H1 (cell line): Measurements from ENCODE around the gene ST3GAL3. TPM values are rescaled to one million over a fixed set of nuclear protein-coding genes. Genes with fewer than 3 reads are reported as not detected.

Experiments
- CTCF ChIA-PET: fragments of 300-600 bp; sonication (Branson Sonifier 250); formaldehyde crosslinking; loops from one replicate; lab custom pipeline; 2021; ENCODE audit not compliant: partially characterized antibody; lab: Charles Lee
- POLR2A ChIA-PET: fragments of 300-600 bp; sonication (Branson Sonifier 250); formaldehyde crosslinking; loops from one replicate; lab custom pipeline; 2021; ENCODE audit warnings: inconsistent platforms; ENCODE audit not compliant: partially characterized antibody; lab: Charles Lee
- DNase-seq, 2 experiments: peaks; one replicate each; pipeline versions ENCODE4 v3.0.0 to v3.0.0-alpha.2; 2010 to 2022; ENCODE audit warnings: low spot score in 2 of 2, low read depth in 1 of 2, mixed read lengths in 1 of 2
- FAIRE-seq: peaks from 2 replicates; lab custom pipeline; 2011; peaks lifted over from hg19 to GRCh38; lab: Jason Lieb, UNC
- H2AFZ ChIP-seq: 2 replicates; pipeline ENCODE4 v1.8.1; 2012; ENCODE audit warnings: low read length, inconsistent platforms
- H2AK5ac ChIP-seq: 2 replicates; pipeline ENCODE4 v1.6.1; 2013; ENCODE audit warnings: low read depth, low read length
- H2BK120ac ChIP-seq: replicated peaks from 2 replicates; pipeline ENCODE3; 2013; ENCODE audit warnings: low read depth, low read length, inconsistent platforms
- H2BK12ac ChIP-seq: 2 replicates; pipeline ENCODE4 v1.6.1; 2013; ENCODE audit warnings: low read depth, low read length
- H2BK15ac ChIP-seq: 2 replicates; pipeline ENCODE4 v1.6.1; 2013; ENCODE audit warnings: low read length
- H2BK20ac ChIP-seq: 2 replicates; pipeline ENCODE4 v1.6.1; 2013; ENCODE audit warnings: low read length
- H2BK5ac ChIP-seq: 2 replicates; pipeline ENCODE4 v1.6.1; 2013; ENCODE audit warnings: low read depth, low read length
- H3K14ac ChIP-seq: 2 replicates; pipeline ENCODE4 v1.6.1; 2013; ENCODE audit warnings: inconsistent platforms; ENCODE audit not compliant: insufficient read length
- H3K18ac ChIP-seq: 2 replicates; pipeline ENCODE4 v1.6.1; 2013; ENCODE audit warnings: low read length; ENCODE audit errors: extremely low read depth
- H3K23ac ChIP-seq: 2 replicates; pipeline ENCODE4 v1.6.1; 2013; ENCODE audit warnings: inconsistent platforms; ENCODE audit not compliant: insufficient read length
- H3K23me2 ChIP-seq: 2 replicates; pipeline ENCODE4 v1.6.1; 2013; ENCODE audit warnings: low read depth, low read length
- H3K27ac ChIP-seq: 2 replicates; pipeline ENCODE4 v1.6.1; 2011; ENCODE audit warnings: low read depth, low read length, inconsistent platforms
- H3K27me3 ChIP-seq, 4 experiments: replicated peaks in 1 of 4; 1 replicate in 1 of 4; 2 replicates in 3 of 4; pipeline versions ENCODE4 v1.6.1 to v1.8.1; 2011 to 2013; ENCODE audit warnings: low read length in 3 of 4, mild to moderate bottlenecking in 3 of 4, inconsistent platforms in 2 of 4, mixed read lengths in 2 of 4, moderate library complexity in 1 of 4; ENCODE audit not compliant: control insufficient read depth in 3 of 4, insufficient read depth in 3 of 4; ENCODE audit errors: extremely low read depth in 1 of 4
- H3K36me3 ChIP-seq, 4 experiments: 2 replicates each; pipeline versions ENCODE4 v1.6.1 to v1.8.1; 2011 to 2013; ENCODE audit warnings: mild to moderate bottlenecking in 4 of 4, low read length in 3 of 4, moderate library complexity in 2 of 4, control low read depth in 1 of 4, inconsistent platforms in 1 of 4; ENCODE audit not compliant: insufficient read depth in 4 of 4, control insufficient read depth in 2 of 4
- H3K4ac ChIP-seq: replicated peaks from 2 replicates; pipeline ENCODE3; 2013; ENCODE audit warnings: low read length, low read depth, mixed read lengths, inconsistent platforms; ENCODE audit not compliant: insufficient read length
- H3K4me1 ChIP-seq, 4 experiments: replicated peaks in 1 of 4; 1 replicate in 1 of 4; 2 replicates in 3 of 4; pipeline versions ENCODE4 v1.6.1 to v1.8.1; 2011 to 2013; ENCODE audit warnings: low read length in 3 of 4, inconsistent platforms in 2 of 4, mixed read lengths in 1 of 4; ENCODE audit not compliant: insufficient read depth in 4 of 4, control insufficient read depth in 3 of 4
- H3K4me2 ChIP-seq, 2 experiments: 2 replicates each; pipeline versions ENCODE4 v1.6.1 to v1.8.1; 2011 to 2013; ENCODE audit warnings: low read depth in 2 of 2, low read length in 2 of 2, control low read depth in 1 of 2, inconsistent platforms in 1 of 2, mild to moderate bottlenecking in 1 of 2; ENCODE audit not compliant: insufficient read depth in 1 of 2
- H3K4me3 ChIP-seq, 4 experiments: fragments of 200-600, 300-600 bp in 1 of 4; sonication (generic), shearing (Covaris generic), sonication (Bioruptor Twin) in 1 of 4; 2 replicates each; pipeline versions ENCODE4 v1.5.1 to v1.8.1; 2011 to 2016; ENCODE audit warnings: low read length in 4 of 4, low read depth in 3 of 4, control low read depth in 2 of 4, inconsistent platforms in 2 of 4, mild to moderate bottlenecking in 2 of 4, mixed read lengths in 1 of 4, moderate library complexity in 1 of 4; ENCODE audit not compliant: insufficient read depth in 2 of 4; ENCODE audit errors: extremely low read depth in 1 of 4
- H3K56ac ChIP-seq: replicated peaks from 2 replicates; pipeline ENCODE3; 2013; ENCODE audit warnings: low read depth, mild to moderate bottlenecking, mixed read lengths, low read length, inconsistent platforms; ENCODE audit not compliant: insufficient read length
- H3K79me1 ChIP-seq: 2 replicates; pipeline ENCODE4 v1.6.1; 2013; ENCODE audit warnings: low read depth, low read length, control low read depth
- H3K79me2 ChIP-seq, 2 experiments: 2 replicates each; pipeline versions ENCODE4 v1.6.1 to v1.8.1; 2012 to 2013; ENCODE audit warnings: low read length in 2 of 2, mild to moderate bottlenecking in 2 of 2, inconsistent platforms in 1 of 2; ENCODE audit not compliant: insufficient read depth in 2 of 2, control insufficient read depth in 1 of 2
- H3K9ac ChIP-seq, 4 experiments: replicated peaks in 1 of 4; 1 replicate in 1 of 4; 2 replicates in 3 of 4; pipeline versions ENCODE4 v1.6.1 to v1.8.1; 2011 to 2013; ENCODE audit warnings: low read depth in 3 of 4, low read length in 3 of 4, control low read depth in 2 of 4, mild to moderate bottlenecking in 2 of 4, moderate library complexity in 2 of 4, inconsistent platforms in 1 of 4; ENCODE audit errors: extremely low read depth in 1 of 4
- H3K9me3 ChIP-seq, 2 experiments: 2 replicates each; pipeline versions ENCODE4 v1.6.1 to v1.8.1; 2012 to 2013; ENCODE audit warnings: mild to moderate bottlenecking in 2 of 2, moderate library complexity in 2 of 2, control low read depth in 1 of 2, inconsistent platforms in 1 of 2, low read depth in 1 of 2, low read length in 1 of 2, mixed read lengths in 1 of 2; ENCODE audit not compliant: insufficient read depth in 2 of 2
- H4K20me1 ChIP-seq, 2 experiments: replicated peaks in 1 of 2; 2 replicates each; pipeline versions ENCODE3 to v1.8.1; 2011 to 2013; ENCODE audit warnings: inconsistent platforms in 2 of 2, low read length in 2 of 2, mild to moderate bottlenecking in 1 of 2; ENCODE audit not compliant: insufficient read depth in 2 of 2, control insufficient read depth in 1 of 2
- H4K5ac ChIP-seq: 2 replicates; pipeline ENCODE4 v1.6.1; 2013; ENCODE audit warnings: low read length, low read depth, mixed read lengths, inconsistent platforms; ENCODE audit not compliant: insufficient read length
- H4K8ac ChIP-seq: 2 replicates; pipeline ENCODE4 v1.8.0; 2013; ENCODE audit warnings: mild to moderate bottlenecking, moderate library complexity, low read length, inconsistent platforms; ENCODE audit not compliant: insufficient read depth; ENCODE audit errors: extremely low read depth
- H4K91ac ChIP-seq: replicated peaks from 2 replicates; pipeline ENCODE3; 2013; ENCODE audit warnings: low read length, mixed read lengths, inconsistent platforms; ENCODE audit not compliant: insufficient read length
- BCL11A ChIP-seq, 2 experiments: IDR thresholded peaks; one replicate each; pipeline ENCODE4 v1.6.1; 2011; ENCODE audit warnings: low read depth in 2 of 2, low read length in 2 of 2, mild to moderate bottlenecking in 2 of 2
- RXRA ChIP-seq: IDR thresholded peaks from 2 replicates; pipeline ENCODE4 v1.6.1; 2011; ENCODE audit warnings: low read depth, mild to moderate bottlenecking, low read length, moderate library complexity; ENCODE audit not compliant: insufficient read depth
- SRF ChIP-seq: IDR thresholded peaks from 2 replicates; pipeline ENCODE4 v1.6.1; 2011; ENCODE audit warnings: mild to moderate bottlenecking, low read depth, low read length, moderate library complexity
- polyA plus RNA-seq, 7 experiments: library from polyadenylated mRNA; depleted of rRNA in 3 of 7; stranded (reverse) in 5 of 7; unstranded in 2 of 7; fragments of >200 nt in 5 of 7; fragments of 200-250 nt in 2 of 7; gene quantifications; 1 replicate in 5 of 7; 2 replicates in 1 of 7; 4 replicates in 1 of 7; pipeline versions ENCODE4 v1.2.1 to v1.2.3, GENCODE V29; 2011 to 2013; ENCODE audit warnings: missing spikeins in 2 of 7, mixed read lengths in 2 of 7
- total RNA-seq: library from RNA; stranded (reverse); fragmentation: NEBNext Ultra II Directional; extraction: Animal tissue kit (Norgen Biotek cat#: 25700); gene quantifications from 2 replicates; pipeline ENCODE4 v1.2.1, GENCODE V29; 2021
- TF ChIP-seq, protein P1 (sequence below): IDR thresholded peaks from 2 replicates; pipeline ENCODE4 v1.6.1; 2011; ENCODE audit warnings: low read length, improper control_type of control experiment

ST3GAL3 gene
- total and polyA plus RNA-seq, 2 of the 8 experiments (the other 6 are each of a cell fraction or from before 2014, with no cell fraction given): 6.8 to 7.0 TPM

DNA sequence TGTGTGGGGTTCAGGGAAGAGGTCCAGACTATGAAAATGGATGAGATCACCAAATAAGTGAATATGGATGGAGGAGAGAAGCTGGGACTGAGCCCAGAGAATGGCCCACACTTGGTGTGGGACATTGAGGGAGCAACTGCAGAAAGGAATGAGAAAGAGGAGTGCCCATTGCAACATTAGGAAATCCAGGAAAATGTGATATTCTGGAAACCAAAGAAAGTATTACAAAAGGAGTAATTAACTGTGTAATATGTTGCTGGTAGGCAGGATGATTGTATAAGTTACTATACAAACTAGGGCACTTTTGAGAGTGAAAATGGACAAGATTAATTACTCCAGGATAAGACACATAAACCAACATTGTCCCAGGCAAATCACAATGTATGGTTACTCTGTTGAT is 166.5 kb downstream of the ST3GAL3 start:
- no peak overlapping the region for H2BK12ac ChIP-seq
- CTCF ChIA-PET: interaction anchor here (1.0 to 1.7 kb wide), 2 partner anchors 57 to 61 kb away, joined by 4 to 5 read pairs; no protein-coding TSS in a partner anchor
- no peak for TF ChIP-seq SRF
- no peak for TF ChIP-seq BCL11A (IDR thresholded peaks at IDR 0.05; ENCODE audit: low read depth in 2 of 2, low read length in 2 of 2)
- TF ChIP-seq RXRA: no peak
- TF ChIP-seq, protein P1, sequence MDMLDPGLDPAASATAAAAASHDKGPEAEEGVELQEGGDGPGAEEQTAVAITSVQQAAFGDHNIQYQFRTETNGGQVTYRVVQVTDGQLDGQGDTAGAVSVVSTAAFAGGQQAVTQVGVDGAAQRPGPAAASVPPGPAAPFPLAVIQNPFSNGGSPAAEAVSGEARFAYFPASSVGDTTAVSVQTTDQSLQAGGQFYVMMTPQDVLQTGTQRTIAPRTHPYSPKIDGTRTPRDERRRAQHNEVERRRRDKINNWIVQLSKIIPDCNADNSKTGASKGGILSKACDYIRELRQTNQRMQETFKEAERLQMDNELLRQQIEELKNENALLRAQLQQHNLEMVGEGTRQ: no peak

More for the DNA sequence above, 166.5 kb downstream of the ST3GAL3 start:
- Histone ChIP-seq H4K8ac (no peak overlapping the region), H2AFZ (no peak overlapping the region), H3K27ac (no peak overlapping the region), H3K14ac (no peak overlapping the region), H4K91ac (no peak overlapping the region), H2BK20ac (no peak overlapping the region), H2BK5ac (no peak overlapping the region), H3K18ac (no peak overlapping the region), H3K9ac (no peak overlapping the region), H3K23ac (no peak overlapping the region), H4K20me1 (no peaks in the 10 kb centered on the region), H2BK120ac (no peak overlapping the region), H3K36me3 (no peaks in the 10 kb centered on the region), H3K79me2 (no peaks in the 10 kb centered on the region), H2AK5ac (no peak overlapping the region), H3K4me1 (no peaks in the 10 kb centered on the region), H3K56ac (no peak overlapping the region), H4K5ac (no peak overlapping the region), H3K79me1 (no peaks in the 10 kb centered on the region; the same call in 1 of the 2 replicates), H3K9me3 (no peaks in the 10 kb centered on the region), H2BK15ac (no peak overlapping the region), H3K23me2 (no peaks in the 10 kb centered on the region; the same call in 1 of the 2 replicates), H3K4ac (no peak overlapping the region), H3K27me3 (no peaks in the 10 kb centered on the region), H3K4me3 (no peak overlapping the region), H3K4me2 (no peak overlapping the region)
- POLR2A ChIA-PET: interaction anchor here (1.4 kb wide), 1 partner anchor 10 kb away, joined by 5 read pairs; no protein-coding TSS in a partner anchor
- no peak for FAIRE-seq
- no peak for DNase-seq
